ENCODE results near the gene GDI1.

Gene GDI1

DNA sequence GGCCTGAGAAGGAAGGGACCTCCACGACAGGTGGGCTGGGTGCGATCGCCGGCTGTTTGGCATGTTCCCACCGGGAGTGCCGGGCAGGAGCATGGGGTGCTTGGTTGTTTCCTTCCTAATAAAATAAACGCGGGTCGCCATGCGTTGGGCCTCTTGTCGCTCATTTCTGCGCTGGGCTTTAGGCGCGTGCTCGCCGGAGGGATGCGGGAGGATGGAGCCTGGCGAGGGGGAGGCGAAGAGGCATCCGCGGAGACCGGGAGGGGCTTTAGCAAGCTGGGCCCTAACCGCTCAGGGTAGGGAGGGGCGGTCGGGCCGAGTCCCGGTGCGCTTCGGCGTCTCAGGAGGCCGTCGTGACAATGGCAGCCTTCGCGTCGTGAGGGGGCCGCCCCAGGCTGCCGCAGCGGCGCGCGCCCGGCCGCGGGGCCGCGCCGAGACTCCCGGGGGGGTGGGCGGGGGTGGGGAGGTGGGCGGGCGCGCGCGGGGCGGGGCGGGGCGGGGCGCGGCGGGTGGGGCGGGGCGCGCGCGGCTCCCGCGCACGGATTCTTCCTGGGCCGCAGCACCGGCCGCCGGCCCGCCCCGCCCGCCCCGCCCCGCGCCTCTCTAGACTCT, 476 bp upstream of the GDI1 start:
- DNase-seq, result peak; percentile 39 to 74 (median 67)
- no peak overlapping the region for H3K27ac ChIP-seq (ENCODE audit: insufficient read depth in 1 of 2, low read depth in 1 of 2, low read length in 2 of 2, poor library complexity in 1 of 2, severe bottlenecking in 2 of 2)
- ChIA-PET POLR2A (no interaction called here), CTCF (no interaction called here)
- peaks cover 0 to 21% (median 11%) of the 10 kb centered on the region in 4 experiments for H3K4me1 ChIP-seq (ENCODE audit: control extremely low read depth in 1 of 4, control insufficient read depth in 4 of 4, insufficient read depth in 4 of 4, low read length in 3 of 4)
- H3K36me3 ChIP-seq (ENCODE audit: control insufficient read depth in 4 of 4, insufficient read depth in 4 of 4, low read length in 3 of 4), result peaks cover 8 to 57% (median 36%) of the 10 kb centered on the region in 4 experiments
- H3K4me3 ChIP-seq (ENCODE audit: control insufficient read depth in 1 of 7, extremely low read depth in 1 of 7, insufficient read depth in 4 of 7, low read depth in 2 of 7, low read length in 6 of 7), result peak overlapping the region in 6 of 7 experiments; percentile 15 to 80 (median 62)
- H3K9me3 ChIP-seq (ENCODE audit: control extremely low read depth in 1 of 5, control insufficient read depth in 4 of 5, insufficient read depth in 2 of 5, low read depth in 1 of 5, low read length in 4 of 5), result peaks cover 0 to 9% (median 0%) of the 10 kb centered on the region in 5 experiments
- WGBS (ENCODE audit: insufficient coverage), result 39% methylated on average over 30 of the region's 78 CpGs
- peaks cover 0 to 3% (median 0%) of the 10 kb centered on the region in 5 experiments for H3K27me3 ChIP-seq (replicated peaks in 2 of 5; ENCODE audit: control insufficient read depth in 4 of 5, insufficient read depth in 5 of 5, low read length in 4 of 5)

DNA sequence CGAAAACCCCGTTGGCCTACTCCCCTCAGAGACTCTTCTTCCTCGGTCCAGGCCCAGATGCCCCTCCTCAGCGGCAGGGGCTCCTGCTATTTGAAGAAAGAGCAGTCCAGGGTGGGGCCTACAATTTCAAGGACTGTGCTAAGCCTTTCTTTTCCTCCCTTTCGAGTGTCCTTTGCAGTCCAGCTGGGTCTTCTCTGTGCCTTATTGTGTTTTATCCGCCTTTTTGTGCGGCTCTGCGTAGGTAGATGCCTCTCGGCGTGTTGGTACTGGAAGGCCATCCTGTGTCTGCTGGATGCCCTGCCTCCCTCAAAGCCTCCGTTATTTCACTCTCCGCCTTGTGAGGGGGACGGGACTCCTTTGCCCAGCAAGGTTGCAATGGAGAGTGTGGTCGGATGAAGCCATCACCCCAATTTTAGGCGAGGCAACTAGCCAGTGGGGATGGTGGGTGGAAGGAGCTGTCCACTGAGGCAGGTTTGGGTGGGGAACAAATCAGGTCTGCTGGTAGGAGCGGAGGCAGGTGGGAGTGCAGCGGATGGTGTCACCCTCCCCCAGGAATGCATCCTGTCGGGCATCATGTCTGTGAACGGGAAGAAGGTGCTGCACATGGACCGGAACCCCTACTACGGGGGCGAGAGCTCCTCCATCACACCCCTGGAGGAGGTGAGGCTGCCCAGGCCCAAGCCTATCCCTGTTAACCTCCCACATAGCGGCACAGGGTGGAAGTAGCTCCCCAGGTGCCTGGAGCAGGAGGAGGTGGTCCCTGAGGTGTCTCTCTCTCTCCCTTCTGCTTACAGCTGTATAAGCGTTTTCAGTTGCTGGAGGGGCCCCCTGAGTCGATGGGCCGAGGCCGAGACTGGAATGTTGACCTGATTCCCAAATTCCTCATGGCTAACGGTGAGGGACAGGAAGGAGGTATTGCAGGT, 1.3 kb downstream of the GDI1 start:
- ChIA-PET CTCF (no interaction called here), POLR2A (no interaction called here)
- Histone ChIP-seq H3K9me3 (ENCODE audit: control extremely low read depth in 1 of 5, control insufficient read depth in 4 of 5, insufficient read depth in 2 of 5, low read depth in 1 of 5, low read length in 4 of 5) (peaks cover 0 to 9% (median 0%) of the 10 kb centered on the region in 5 experiments), H3K27ac (ENCODE audit: insufficient read depth in 1 of 2, low read depth in 1 of 2, low read length in 2 of 2, poor library complexity in 1 of 2, severe bottlenecking in 2 of 2) (no peak overlapping the region), H3K4me1 (ENCODE audit: control extremely low read depth in 1 of 4, control insufficient read depth in 4 of 4, insufficient read depth in 4 of 4, low read length in 3 of 4) (peaks cover 0 to 17% (median 5%) of the 10 kb centered on the region in 4 experiments), H3K36me3 (ENCODE audit: control insufficient read depth in 4 of 4, insufficient read depth in 4 of 4, low read length in 3 of 4) (peaks cover 9 to 55% (median 32%) of the 10 kb centered on the region in 4 experiments), H3K27me3 (replicated peaks in 2 of 5; ENCODE audit: control insufficient read depth in 4 of 5, insufficient read depth in 5 of 5, low read length in 4 of 5) (peaks cover 0 to 2% (median 0%) of the 10 kb centered on the region in 5 experiments), H3K4me3 (ENCODE audit: control insufficient read depth in 1 of 7, extremely low read depth in 1 of 7, insufficient read depth in 4 of 7, low read depth in 2 of 7, low read length in 6 of 7) (peak overlapping the region in 5 of 7 experiments; percentile 54 to 80 (median 70))
- DNase-seq, result no peak
- 86% methylated on average over 20 of the region's 28 CpGs for WGBS (ENCODE audit: insufficient coverage)

DNA sequence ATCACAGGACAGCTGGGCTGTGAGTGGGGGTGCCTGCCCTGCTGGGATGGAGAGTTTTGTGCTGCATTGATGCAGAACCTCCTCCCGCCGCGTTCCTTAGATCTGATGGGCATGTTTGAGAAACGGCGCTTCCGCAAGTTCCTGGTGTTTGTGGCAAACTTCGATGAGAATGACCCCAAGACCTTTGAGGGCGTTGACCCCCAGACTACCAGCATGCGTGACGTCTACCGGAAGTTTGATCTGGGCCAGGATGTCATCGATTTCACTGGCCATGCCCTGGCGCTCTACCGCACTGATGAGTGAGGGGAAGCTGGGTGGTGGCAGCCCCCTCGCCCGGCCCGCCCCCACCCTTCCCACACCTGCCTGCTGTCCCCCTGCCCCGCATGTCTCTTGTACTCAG, 2.9 kb downstream of the GDI1 start:
- WGBS (ENCODE audit: insufficient coverage), result 95% methylated on average over 8 of the region's 18 CpGs
- Histone ChIP-seq H3K27me3 (replicated peaks in 2 of 5; ENCODE audit: control insufficient read depth in 4 of 5, insufficient read depth in 5 of 5, low read length in 4 of 5) (no peaks in the 10 kb centered on the region), H3K27ac (ENCODE audit: insufficient read depth in 1 of 2, low read depth in 1 of 2, low read length in 2 of 2, poor library complexity in 1 of 2, severe bottlenecking in 2 of 2) (no peak overlapping the region), H3K9me3 (ENCODE audit: control extremely low read depth in 1 of 5, control insufficient read depth in 4 of 5, insufficient read depth in 2 of 5, low read depth in 1 of 5, low read length in 4 of 5) (peaks cover 0 to 9% (median 0%) of the 10 kb centered on the region in 5 experiments), H3K36me3 (ENCODE audit: control insufficient read depth in 4 of 4, insufficient read depth in 4 of 4, low read length in 3 of 4) (peaks cover 3 to 39% (median 20%) of the 10 kb centered on the region in 4 experiments), H3K4me3 (ENCODE audit: control insufficient read depth in 1 of 7, extremely low read depth in 1 of 7, insufficient read depth in 4 of 7, low read depth in 2 of 7, low read length in 6 of 7) (no peak overlapping the region), H3K4me1 (ENCODE audit: control extremely low read depth in 1 of 4, control insufficient read depth in 4 of 4, insufficient read depth in 4 of 4, low read length in 3 of 4) (peaks cover 0 to 28% (median 15%) of the 10 kb centered on the region in 4 experiments)
- POLR2A ChIA-PET, result no interaction called here
- CTCF ChIA-PET, result no interaction called here
- DNase-seq, result no peak

DNA sequence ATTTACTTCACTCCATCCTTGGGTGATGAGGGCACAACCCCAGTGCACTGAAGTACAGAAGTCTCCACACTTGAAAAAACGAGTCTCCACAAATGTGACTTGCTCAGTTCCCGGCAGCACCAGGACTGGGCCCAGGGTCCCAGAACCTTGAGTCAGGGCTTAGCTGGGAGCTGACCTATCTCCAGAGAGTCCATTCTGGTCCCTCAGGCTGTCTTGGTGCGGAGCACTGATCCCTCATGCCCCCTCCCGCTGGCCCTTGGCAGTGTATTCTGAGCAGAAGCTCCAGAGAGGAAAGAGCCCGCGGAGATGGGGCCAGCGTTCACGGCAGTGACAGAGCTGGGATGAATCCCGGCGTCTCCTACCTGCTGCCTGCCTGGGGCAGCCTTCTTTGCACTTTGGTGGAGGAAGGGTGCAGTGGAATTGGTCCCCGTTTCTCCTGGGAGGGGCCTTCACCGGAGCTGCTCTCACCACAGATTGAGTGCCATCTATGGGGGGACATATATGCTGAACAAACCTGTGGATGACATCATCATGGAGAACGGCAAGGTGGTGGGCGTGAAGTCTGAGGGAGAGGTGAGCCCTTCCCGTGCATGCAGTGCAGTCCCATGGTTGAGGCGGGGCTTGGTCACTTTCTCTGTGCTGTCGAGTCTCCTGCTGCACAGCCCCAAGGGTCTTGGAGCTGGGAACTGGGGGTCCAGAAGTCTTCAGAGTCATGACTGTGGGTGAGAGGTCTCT, 3.8 kb downstream of the GDI1 start:
- no peak for DNase-seq
- no peak overlapping the region for H3K27ac ChIP-seq (ENCODE audit: insufficient read depth in 1 of 2, low read depth in 1 of 2, low read length in 2 of 2, poor library complexity in 1 of 2, severe bottlenecking in 2 of 2)
- WGBS (ENCODE audit: insufficient coverage), result 89% methylated on average over 13 of the region's 17 CpGs
- H3K4me1 ChIP-seq (ENCODE audit: control extremely low read depth in 1 of 4, control insufficient read depth in 4 of 4, insufficient read depth in 4 of 4, low read length in 3 of 4), result peaks cover 0 to 28% (median 18%) of the 10 kb centered on the region in 4 experiments
- peaks cover 3 to 30% (median 20%) of the 10 kb centered on the region in 4 experiments for H3K36me3 ChIP-seq (ENCODE audit: control insufficient read depth in 4 of 4, insufficient read depth in 4 of 4, low read length in 3 of 4)
- H3K4me3 ChIP-seq (ENCODE audit: control insufficient read depth in 1 of 7, extremely low read depth in 1 of 7, insufficient read depth in 4 of 7, low read depth in 2 of 7, low read length in 6 of 7), result no peak overlapping the region
- peaks cover 0 to 9% (median 0%) of the 10 kb centered on the region in 5 experiments for H3K9me3 ChIP-seq (ENCODE audit: control extremely low read depth in 1 of 5, control insufficient read depth in 4 of 5, insufficient read depth in 2 of 5, low read depth in 1 of 5, low read length in 4 of 5)
- ChIA-PET POLR2A (interaction anchor here (0.8 kb wide), 1 partner anchor 9 kb away, joined by 3 read pairs; no protein-coding TSS in a partner anchor), CTCF (interaction anchor here (1.2 kb wide), 1 partner anchor 41 kb away, joined by 3 read pairs; no protein-coding TSS in a partner anchor)
- H3K27me3 ChIP-seq (replicated peaks in 2 of 5; ENCODE audit: control insufficient read depth in 4 of 5, insufficient read depth in 5 of 5, low read length in 4 of 5), result no peaks in the 10 kb centered on the region

DNA sequence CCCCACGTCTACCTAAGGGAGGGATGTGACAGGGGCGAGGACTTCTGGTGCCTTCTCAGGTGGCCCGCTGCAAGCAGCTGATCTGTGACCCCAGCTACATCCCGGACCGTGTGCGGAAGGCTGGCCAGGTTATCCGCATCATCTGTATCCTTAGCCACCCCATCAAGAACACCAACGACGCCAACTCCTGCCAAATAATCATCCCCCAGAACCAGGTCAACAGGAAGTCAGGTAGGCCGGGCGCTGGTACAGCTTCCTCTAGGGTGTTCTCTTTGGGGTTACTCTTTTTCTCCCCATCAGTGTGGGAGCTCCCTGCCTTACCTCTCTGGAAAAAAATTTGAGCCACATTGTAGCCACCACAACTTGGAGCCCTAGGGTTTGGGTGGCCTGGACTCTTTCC, 4.6 kb downstream of the GDI1 start:
- Histone ChIP-seq H3K4me1 (ENCODE audit: control extremely low read depth in 1 of 4, control insufficient read depth in 4 of 4, insufficient read depth in 4 of 4, low read length in 3 of 4) (peaks cover 0 to 22% (median 18%) of the 10 kb centered on the region in 4 experiments), H3K36me3 (ENCODE audit: control insufficient read depth in 4 of 4, insufficient read depth in 4 of 4, low read length in 3 of 4) (peaks cover 3 to 33% (median 20%) of the 10 kb centered on the region in 4 experiments), H3K27me3 (replicated peaks in 2 of 5; ENCODE audit: control insufficient read depth in 4 of 5, insufficient read depth in 5 of 5, low read length in 4 of 5) (peaks cover 0 to 5% (median 0%) of the 10 kb centered on the region in 5 experiments), H3K9me3 (ENCODE audit: control extremely low read depth in 1 of 5, control insufficient read depth in 4 of 5, insufficient read depth in 2 of 5, low read depth in 1 of 5, low read length in 4 of 5) (peaks cover 0 to 3% (median 0%) of the 10 kb centered on the region in 5 experiments), H3K27ac (ENCODE audit: insufficient read depth in 1 of 2, low read depth in 1 of 2, low read length in 2 of 2, poor library complexity in 1 of 2, severe bottlenecking in 2 of 2) (no peak overlapping the region), H3K4me3 (ENCODE audit: control insufficient read depth in 1 of 7, extremely low read depth in 1 of 7, insufficient read depth in 4 of 7, low read depth in 2 of 7, low read length in 6 of 7) (no peak overlapping the region)
- ChIA-PET POLR2A (interaction anchor here (0.8 kb wide), 1 partner anchor 10 kb away, joined by 3 read pairs; no protein-coding TSS in a partner anchor), CTCF (interaction anchor here (1.1 to 1.2 kb wide), 2 partner anchors 11 to 40 kb away, joined by 3 to 4 read pairs; no protein-coding TSS in a partner anchor)
- 97% methylated on average over 9 of the region's 11 CpGs for WGBS (ENCODE audit: insufficient coverage)
- DNase-seq, result no peak

DNA sequence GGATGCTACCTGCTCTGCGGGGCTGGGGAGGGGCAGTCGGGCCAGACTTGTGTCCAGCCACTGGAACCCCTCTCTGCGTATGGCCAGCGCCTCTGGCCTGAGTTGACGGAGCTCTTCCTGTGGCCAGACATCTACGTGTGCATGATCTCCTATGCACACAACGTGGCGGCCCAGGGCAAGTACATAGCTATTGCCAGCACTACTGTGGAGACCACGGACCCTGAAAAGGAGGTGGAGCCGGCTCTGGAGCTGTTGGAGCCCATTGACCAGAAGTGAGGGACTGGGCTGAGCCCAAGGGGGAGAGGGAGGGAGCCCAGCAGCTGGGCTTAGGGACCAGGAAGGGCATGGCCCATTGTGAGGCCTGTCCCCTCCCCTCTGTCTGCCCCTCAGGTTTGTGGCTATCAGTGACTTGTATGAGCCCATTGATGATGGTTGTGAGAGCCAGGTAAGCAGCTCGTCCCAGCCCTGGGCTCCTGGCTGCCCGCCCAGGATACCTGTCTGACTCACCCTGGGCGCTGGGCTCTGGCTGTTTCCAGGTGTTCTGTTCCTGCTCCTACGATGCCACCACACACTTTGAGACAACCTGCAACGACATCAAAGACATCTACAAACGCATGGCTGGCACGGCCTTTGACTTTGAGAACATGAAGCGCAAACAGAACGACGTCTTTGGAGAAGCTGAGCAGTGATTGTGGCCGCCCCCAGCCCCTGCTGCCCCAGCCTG, 5.2 kb downstream of the GDI1 start:
- no peak for DNase-seq
- no peak overlapping the region for H3K27ac ChIP-seq (ENCODE audit: insufficient read depth in 1 of 2, low read depth in 1 of 2, low read length in 2 of 2, poor library complexity in 1 of 2, severe bottlenecking in 2 of 2)
- no peak overlapping the region for H3K4me3 ChIP-seq (ENCODE audit: control insufficient read depth in 1 of 7, extremely low read depth in 1 of 7, insufficient read depth in 4 of 7, low read depth in 2 of 7, low read length in 6 of 7)

More for the DNA sequence above, 5.2 kb downstream of the GDI1 start:
- POLR2A ChIA-PET, result no interaction called here
- H3K36me3 ChIP-seq (ENCODE audit: control insufficient read depth in 4 of 4, insufficient read depth in 4 of 4, low read length in 3 of 4), result peaks cover 3 to 38% (median 20%) of the 10 kb centered on the region in 4 experiments
- CTCF ChIA-PET, result interaction anchor here (1.1 to 1.3 kb wide), 3 partner anchors 12 to 69 kb away, joined by 3 to 4 read pairs (median 3); no protein-coding TSS in a partner anchor
- H3K9me3 ChIP-seq (ENCODE audit: control extremely low read depth in 1 of 5, control insufficient read depth in 4 of 5, insufficient read depth in 2 of 5, low read depth in 1 of 5, low read length in 4 of 5), result peaks cover 0 to 3% (median 0%) of the 10 kb centered on the region in 5 experiments
- peaks cover 0 to 5% (median 0%) of the 10 kb centered on the region in 5 experiments for H3K27me3 ChIP-seq (replicated peaks in 2 of 5; ENCODE audit: control insufficient read depth in 4 of 5, insufficient read depth in 5 of 5, low read length in 4 of 5)
- WGBS (ENCODE audit: insufficient coverage), result 92% methylated on average over 19 of the region's 21 CpGs
- peaks cover 0 to 22% (median 18%) of the 10 kb centered on the region in 4 experiments for H3K4me1 ChIP-seq (ENCODE audit: control extremely low read depth in 1 of 4, control insufficient read depth in 4 of 4, insufficient read depth in 4 of 4, low read length in 3 of 4)

Measured in common myeloid progenitor, CD34-positive (primary cell).